HG03460 (cell line): ENCODE results near the gene FOXN1.

ENCODE experiments used
- ATAC-seq: cut with Tn5 transposase; IDR thresholded peaks from one replicate; pipeline ENCODE4 v1.9.1; 2021; ENCODE audit not compliant: unreplicated experiment

The FOXN1 gene

DNA sequence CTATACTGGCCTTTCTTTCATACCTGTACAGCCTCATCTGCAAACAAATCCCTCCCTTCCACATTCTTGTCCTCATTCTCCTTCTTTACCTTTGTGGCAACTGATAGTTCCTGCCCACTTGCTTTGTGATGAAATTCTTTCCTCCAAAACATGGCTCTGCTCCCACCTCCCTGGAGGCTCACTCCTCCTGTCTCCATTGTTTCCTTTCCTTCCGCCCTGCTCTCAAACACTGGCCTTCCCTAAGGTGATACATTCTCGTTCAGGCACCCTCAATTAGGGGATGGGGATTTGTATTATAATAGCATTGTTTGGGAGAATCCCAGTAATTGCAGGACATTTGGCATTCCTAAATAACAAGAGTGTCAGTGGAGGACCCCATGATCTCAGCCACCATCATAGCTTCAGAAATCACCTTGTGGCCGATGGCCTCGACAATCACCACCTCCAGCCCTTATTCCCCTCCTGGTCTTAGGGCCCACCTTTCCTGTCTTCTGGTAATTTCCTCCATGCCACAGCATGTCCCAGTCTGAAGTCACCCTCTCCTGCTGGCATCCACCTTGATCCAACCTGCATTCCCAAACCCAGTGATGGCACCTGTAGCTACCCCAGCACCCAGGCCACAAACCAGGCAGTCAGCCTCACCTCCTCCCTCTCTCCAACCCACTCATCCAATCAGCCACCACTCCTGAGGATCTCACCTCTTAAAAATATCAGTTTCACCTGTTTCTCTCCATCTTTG lies 38.4 kb downstream of the FOXN1 start:
- ATAC-seq: no peak

DNA sequence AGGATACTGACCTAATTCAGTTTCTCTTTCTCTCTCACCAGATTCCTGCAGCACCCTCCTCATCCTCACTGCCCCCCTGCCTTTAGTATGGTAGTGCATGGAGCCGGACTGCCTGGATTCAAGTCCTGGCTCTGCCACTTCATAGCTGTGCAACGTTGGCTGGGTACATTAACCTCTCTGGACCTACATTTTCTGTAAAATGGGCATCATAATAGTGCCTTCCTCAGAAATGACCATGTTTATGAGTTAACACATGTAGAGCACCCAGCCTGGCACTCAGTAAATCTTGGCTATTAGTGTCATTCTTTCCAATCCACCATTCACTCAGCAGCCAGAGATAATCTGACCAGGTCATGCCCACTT lies 39.0 kb downstream of the FOXN1 start:
- ATAC-seq: no peak

- ATAC-seq: no peak
Measured at GRCh38 chr17:28545787-28546415, 39.8 kb downstream of the FOXN1 start.

DNA sequence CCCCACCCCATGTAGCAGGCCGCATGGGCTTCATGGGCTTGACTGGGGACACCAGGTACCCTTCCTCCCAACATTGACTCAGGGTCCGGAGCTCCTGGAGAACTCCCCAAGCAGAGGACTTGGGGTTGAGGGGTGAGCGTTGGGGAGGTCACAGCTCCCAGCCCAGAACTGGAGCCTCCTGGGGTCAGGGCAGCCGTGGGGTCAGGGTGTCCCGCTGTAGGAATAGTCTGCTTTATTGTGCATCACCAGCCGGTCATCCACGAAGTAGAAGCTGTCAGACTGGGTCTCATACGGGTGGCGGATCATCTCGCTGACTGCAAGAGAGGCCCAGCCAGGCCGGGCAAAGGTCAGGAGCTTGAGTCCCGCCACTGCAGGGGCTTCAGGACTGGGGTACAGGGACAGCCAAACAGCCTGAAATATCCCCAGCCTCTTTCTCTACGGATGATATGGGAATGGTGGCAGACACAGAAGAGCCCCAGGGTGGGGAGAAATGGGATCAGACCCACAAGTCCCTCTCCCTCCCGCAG lies 41.0 kb downstream of the FOXN1 start:
- ATAC-seq: no peak

DNA sequence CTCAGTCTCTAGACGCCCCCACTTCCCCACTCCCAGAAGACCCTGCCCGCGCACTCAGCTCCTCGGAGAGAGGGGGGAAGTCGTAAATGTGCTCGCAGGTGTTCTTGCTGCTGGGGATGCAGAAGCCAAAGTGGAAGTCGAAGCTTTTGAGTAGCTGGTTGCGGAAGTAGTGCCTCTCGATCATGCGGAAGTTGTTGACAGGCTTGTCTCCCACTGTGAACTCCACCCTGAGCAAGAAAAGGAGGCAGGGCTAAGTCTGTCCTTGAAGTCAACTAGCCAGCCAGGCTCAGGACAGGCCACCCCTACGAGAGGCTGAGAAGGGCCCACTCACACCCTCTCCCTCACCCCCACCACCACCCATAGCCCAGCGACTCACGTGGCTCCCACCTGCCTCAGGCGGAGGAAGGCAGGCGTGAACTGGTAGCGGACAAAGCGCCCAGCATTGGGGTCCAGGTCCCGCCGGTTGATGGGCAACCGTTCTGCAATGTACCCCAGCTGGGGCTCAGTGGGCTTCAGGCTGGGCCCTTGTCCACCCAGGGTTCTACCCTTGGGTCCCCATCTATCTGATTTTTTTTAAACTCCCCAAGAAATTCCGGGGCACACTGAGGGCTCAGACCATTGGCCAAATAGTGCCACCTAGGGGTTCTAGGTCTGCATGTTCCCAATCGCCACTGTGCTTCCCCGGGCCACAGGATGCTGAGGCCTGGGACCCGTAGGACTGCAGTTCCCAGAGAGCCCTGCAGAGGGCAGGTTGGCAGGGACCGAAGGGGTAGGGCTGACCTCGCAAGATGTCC lies 41.7 kb downstream of the FOXN1 start:
- peak; percentile 36 for ATAC-seq

GRCh38 chr17:28548417-28549130 lies 42.4 kb downstream of the FOXN1 start:
- no peak for ATAC-seq

GRCh38 chr17:28549236-28550132 lies 43.3 kb downstream of the FOXN1 start:
- peak; percentile 45 for ATAC-seq

DNA sequence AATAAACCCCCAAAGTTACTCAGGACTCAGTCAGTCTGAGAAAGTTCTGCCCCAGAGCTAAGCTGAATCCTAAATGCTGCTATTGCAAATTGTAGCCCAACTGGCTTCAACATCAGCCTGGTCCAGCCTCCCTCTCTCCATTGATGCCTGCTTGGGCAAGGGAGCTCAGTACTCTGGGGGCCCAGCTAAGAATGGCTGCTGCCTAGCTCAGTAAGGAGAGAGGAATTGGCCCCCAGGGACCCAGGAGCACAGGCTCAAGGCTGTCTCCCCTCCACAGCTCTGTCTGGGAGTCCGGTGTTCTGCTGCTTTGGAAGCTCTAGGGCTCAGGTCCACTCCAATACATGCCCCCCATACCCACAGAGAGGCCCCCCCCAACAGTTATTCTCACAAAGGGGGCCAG lies 44.7 kb downstream of the FOXN1 start:
- no peak for ATAC-seq

GRCh38 chr17:28551421-28552175 lies 45.5 kb downstream of the FOXN1 start:
- no peak for ATAC-seq

DNA sequence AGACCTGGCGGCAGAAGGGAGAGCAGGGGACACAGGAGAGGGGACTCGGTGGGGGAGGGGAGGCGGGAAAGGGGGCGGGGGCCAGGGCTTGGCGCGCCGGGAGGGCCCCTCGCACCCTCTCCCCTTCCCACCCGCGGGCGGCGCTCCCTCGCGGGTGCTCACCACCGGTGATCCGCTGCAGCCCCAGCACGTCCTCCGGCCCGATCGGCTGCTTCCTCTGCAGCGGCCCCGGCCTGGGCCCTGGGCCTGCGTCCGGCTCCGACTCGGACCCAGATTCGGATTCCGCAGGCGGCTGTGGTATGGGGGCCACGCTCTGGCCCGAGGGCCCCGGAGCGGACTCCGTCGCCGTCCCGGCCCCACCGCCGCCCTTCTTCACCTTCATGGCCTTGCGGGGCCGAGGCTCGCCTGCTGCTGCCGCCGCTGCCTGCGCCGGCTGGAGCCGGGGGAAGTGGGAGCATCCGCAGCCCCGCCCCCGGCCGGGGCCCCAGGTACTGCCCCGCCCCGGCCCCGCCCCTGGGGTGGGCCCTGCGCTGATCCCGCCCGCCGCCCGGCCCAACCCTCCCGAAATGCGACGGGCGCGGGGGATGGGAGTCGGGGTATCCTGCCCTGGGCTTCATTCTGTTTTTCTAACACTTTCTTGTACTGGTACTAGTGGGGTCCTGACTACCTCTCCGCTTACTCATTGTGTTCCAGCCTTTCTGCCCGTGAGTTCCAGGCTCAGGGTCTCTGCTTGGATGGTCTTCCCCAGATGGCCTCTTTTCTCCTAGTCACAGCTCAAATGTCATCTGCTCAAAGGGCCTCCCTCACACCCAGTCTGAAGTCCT lies 46.2 kb downstream of the FOXN1 start, which contains the start of gene UNC119:
Gene UNC119 (minus strand): TSS at position 449 of the 824 bp plus-strand sequence. CDS start 67 bp downstream, at position 382.
- ATAC-seq: peak; percentile 44

GRCh38 chr17:28553000-28553505 lies 46.9 kb downstream of the FOXN1 start:
- ATAC-seq: no peak

GRCh38 chr17:28554565-28554964 lies 48.4 kb downstream of the FOXN1 start:
- ATAC-seq: no peak

GRCh38 chr17:28555022-28555421 lies 48.9 kb downstream of the FOXN1 start:
- ATAC-seq: no peak

- ATAC-seq: no peak
Measured at GRCh38 chr17:28563475-28563874, 57.3 kb downstream of the FOXN1 start.

GRCh38 chr17:28567604-28568003 lies 61.5 kb downstream of the FOXN1 start:
- no peak for ATAC-seq

- ATAC-seq: no peak
Measured at GRCh38 chr17:28569446-28569845, 63.3 kb downstream of the FOXN1 start.

DNA sequence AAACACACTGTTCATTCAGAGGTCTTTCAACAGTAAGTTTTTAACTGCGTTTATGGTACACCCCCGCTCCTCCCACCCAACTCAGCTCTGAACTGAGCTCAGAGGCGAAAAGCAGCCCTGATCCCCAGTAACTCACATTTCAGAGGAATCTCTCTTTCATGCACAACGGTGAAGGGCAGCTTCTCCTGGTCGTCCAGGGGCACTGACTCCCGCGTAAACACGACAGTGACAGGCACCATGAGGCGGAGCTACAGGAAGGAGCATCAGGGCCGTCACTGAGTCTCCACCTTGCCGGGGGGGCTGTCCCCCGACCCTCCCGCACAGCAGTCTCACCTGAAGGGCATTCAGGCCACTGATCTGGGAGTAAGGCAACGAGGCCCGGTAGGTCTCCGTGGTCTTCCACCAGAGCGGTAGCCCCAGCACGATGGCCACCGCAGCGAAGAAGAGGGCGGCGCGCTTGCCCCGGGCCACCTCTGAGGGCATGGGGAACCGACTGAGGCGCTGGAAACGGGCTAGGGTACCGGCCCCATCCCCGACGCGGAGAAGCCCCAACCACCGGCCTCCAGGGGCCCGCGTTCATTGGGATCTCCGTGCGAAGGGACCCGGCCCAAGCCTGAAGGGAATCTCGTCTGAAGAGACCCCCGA lies 64.7 kb downstream of the FOXN1 start:
- peak; percentile 28 for ATAC-seq
